Adrenal gland (tissue), 12 donors: ENCODE measurements around the gene BRD7. TPM values are rescaled to one million over a fixed set of nuclear protein-coding genes. Genes with fewer than 3 reads are reported as not detected.

Experiments
- DNase-seq, 7 donors: peaks; one replicate each; pipeline ENCODE4 v3.0.0-alpha.2; 2019 to 2020
- H3K27ac ChIP-seq, 5 donors: fragments of 200-600 bp; sonication (generic) in 4 of 5; 1 replicate in 3 of 5; 2 replicates in 2 of 5; pipeline versions ENCODE4 v1.5.1 to v1.8.0; 2016 to 2020; ENCODE audit warnings: mild to moderate bottlenecking in 1 of 5
- H3K27me3 ChIP-seq: fragments of 200-600 bp; 2 replicates; pipeline ENCODE4 v1.8.0; 2021
- H3K36me3 ChIP-seq, 2 donors: fragments of 200-600 bp; replicated peaks in 1 of 2; 1 replicate in 1 of 2; 2 replicates in 1 of 2; pipeline versions ENCODE4 v1.5.1 to v1.8.0; 2018 to 2022
- H3K4me1 ChIP-seq, 2 donors: fragments of 200-600 bp; replicated peaks in 1 of 2; 1 replicate in 1 of 2; 2 replicates in 1 of 2; pipeline versions ENCODE4 v1.5.1 to v1.8.0; 2018 to 2021
- H3K4me3 ChIP-seq, 4 donors: fragments of 200-600 bp; sonication (generic) in 3 of 4; one replicate each; pipeline ENCODE4 v1.5.1; 2016 to 2018
- H3K9me3 ChIP-seq, 3 donors: fragments of 200-600 bp; sonication (generic) in 1 of 3; replicated peaks in 1 of 3; 1 replicate in 2 of 3; 2 replicates in 1 of 3; pipeline versions ENCODE4 v1.5.1 to v1.8.0; 2016 to 2021
- POLR2A ChIP-seq, 2 donors: fragments of 450-650 bp; IDR thresholded peaks; one replicate each; pipeline ENCODE4 v1.6.1; 2017; ENCODE audit warnings: antibody characterized with exemption in 2 of 2, mild to moderate bottlenecking in 2 of 2, moderate library complexity in 1 of 2
- WGBS, 4 donors: extraction: QIAGEN DNeasy Blood & Tissue Kit in 2 of 4; methylation state at CpG; one replicate each; pipeline versions ENCODE4 v1.1.5 to v1.1.7; 2013 to 2017; 5-methylcytosine and 5-hydroxymethylcytosine counted together
- intact Hi-C, 2 donors: fragments of 100-400 bp; cut with DNase I; formaldehyde crosslinking; loops; one replicate each; pipeline versions ENCODE4 v1.14.1 to v1.15.0; 2022 to 2023
- polyA plus RNA-seq, 3 donors: library from polyadenylated mRNA; stranded (reverse); fragments of 200-250 nt in 2 of 3; fragments of 350-450 nt in 1 of 3; fragmentation: Illumina TruSeq in 1 of 3; extraction: RNeasy Lipid Tissue Mini Kit (QIAGEN cat#74804) in 1 of 3; gene quantifications; one replicate each; pipeline ENCODE4 v1.2.3, GENCODE V29; 2013 to 2014
- total RNA-seq, 9 donors: library from RNA; depleted of rRNA in 4 of 9; stranded (reverse); fragments of >200 nt in 4 of 9; fragments of 120-200 nt in 1 of 9; fragmentation: NEBNext Ultra II Directional in 1 of 9; extraction: Animal tissue kit (Norgen Biotek cat#: 25700) in 1 of 9; gene quantifications; one replicate each; pipeline versions ENCODE4 v1.1.0 to v1.2.4, GENCODE V29; 2013 to 2023
- TF ChIP-seq, protein P1 (sequence below), 6 experiments: fragments of 450-650 bp in 4 of 6; fragments of 200-600 bp in 2 of 6; sonication (generic) in 1 of 6; IDR thresholded peaks; 1 replicate in 5 of 6; 2 replicates in 1 of 6; pipeline versions ENCODE4 v1.5.1 to v1.8.0; 2016 to 2021; ENCODE audit warnings: antibody characterized with exemption in 6 of 6, mild to moderate bottlenecking in 2 of 6, moderate library complexity in 1 of 6
- donor health status: healthy with polysubstance abuse.
- donor health status: Bipolar disorder and iron deficiency.
- donor health status: DM: yes; HTN: yes; CAD: no.
- donor health status: DM: no; HTN: no; CAD: no.
- donor health status: DM: no; HTN: no; CAD: no.
- donor health status: DM: yes; HTN: yes; CAD: no.

BRD7 gene
- total and polyA plus RNA-seq, 12 donors = 37.2 to 117 (median 58.7) TPM

DNA sequence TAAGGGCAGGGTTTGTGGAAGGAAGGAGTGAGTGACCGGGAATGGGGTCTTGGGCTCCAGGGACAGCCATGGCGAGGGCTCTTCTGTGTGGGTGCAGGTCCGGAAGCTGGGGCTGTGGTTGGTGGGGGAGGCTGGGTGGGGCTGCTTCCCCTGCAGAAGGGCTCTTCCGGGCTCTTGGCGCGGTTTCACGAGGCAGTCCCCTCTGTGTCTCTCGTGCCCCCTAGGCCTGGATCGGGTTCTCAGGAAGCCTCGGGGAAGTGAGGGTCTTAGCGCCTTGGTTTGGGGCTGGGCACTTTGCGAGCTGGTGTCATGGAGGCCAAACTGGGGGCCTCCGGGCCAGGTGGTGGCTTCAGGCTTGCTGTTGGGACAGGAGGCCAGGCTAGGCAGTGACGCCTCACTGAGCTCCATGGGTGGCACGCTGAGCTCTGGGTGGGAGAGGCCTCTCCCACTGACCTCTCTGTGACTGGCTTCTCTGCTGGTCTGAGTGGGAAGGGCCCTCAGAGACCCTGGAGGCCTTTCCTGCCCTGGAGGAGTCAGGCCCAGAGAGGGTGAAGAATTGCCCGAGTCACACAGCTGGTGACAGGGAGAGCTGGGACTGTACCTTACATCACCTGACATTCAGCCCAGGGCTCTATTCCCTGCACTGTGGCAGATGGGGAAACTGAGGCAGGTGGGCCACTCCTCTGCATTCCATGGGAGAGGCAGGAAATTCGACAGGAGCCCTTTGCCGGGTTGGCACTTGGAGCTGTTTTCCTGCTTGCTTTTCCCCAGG is 94.3 kb downstream of the BRD7 start:
- H3K27ac ChIP-seq = peak overlapping the region in 3 of 5 donors; percentile 47 to 83 (median 64)
- H3K27me3 ChIP-seq = no peaks in the 10 kb centered on the region
- 72 to 80% (median 74%) methylated on average over 7 to 18 of the region's 18 CpGs for WGBS, 4 donors
- no peaks in the 10 kb centered on the region for H3K4me1 ChIP-seq
- H3K36me3 ChIP-seq = no peaks in the 10 kb centered on the region
- H3K9me3 ChIP-seq = no peaks in the 10 kb centered on the region
- peak overlapping the region in 1 of 4 donors; percentile 30 for H3K4me3 ChIP-seq
- TF ChIP-seq POLR2A (IDR thresholded peaks at IDR 0.05) = no peak
- TF ChIP-seq, protein P1, sequence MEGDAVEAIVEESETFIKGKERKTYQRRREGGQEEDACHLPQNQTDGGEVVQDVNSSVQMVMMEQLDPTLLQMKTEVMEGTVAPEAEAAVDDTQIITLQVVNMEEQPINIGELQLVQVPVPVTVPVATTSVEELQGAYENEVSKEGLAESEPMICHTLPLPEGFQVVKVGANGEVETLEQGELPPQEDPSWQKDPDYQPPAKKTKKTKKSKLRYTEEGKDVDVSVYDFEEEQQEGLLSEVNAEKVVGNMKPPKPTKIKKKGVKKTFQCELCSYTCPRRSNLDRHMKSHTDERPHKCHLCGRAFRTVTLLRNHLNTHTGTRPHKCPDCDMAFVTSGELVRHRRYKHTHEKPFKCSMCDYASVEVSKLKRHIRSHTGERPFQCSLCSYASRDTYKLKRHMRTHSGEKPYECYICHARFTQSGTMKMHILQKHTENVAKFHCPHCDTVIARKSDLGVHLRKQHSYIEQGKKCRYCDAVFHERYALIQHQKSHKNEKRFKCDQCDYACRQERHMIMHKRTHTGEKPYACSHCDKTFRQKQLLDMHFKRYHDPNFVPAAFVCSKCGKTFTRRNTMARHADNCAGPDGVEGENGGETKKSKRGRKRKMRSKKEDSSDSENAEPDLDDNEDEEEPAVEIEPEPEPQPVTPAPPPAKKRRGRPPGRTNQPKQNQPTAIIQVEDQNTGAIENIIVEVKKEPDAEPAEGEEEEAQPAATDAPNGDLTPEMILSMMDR (IDR thresholded peaks at IDR 0.05) = no peak
- intact Hi-C loops = no loop called here
- DNase-seq = no peak

DNA sequence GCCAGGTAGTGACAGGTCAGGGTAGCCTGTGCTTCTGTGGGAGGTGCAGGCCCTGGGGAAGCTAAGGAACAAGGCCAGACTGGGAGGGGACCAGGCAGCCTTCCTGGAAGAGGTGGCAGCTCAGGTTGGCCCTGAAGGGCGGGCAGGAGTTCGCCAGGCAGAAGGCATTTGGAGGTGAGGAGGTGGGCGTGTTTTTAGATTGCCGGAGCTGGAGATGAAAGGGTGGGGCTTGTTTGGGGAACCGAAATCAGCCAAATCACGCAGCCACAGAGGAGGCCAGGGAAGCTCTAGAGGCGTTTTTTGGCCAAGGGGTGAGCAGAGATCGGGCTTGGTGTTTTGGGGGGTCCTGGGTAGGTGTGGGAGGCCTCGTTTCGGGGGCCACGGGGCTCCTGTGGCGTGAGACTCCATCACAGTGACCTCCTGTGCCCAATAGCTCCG is 94.9 kb downstream of the BRD7 start:
- 59 to 67% (median 65%) methylated on average over 13 of the region's 13 CpGs for WGBS, 4 donors
- TF ChIP-seq POLR2A (IDR thresholded peaks at IDR 0.05) = no peak
- TF ChIP-seq, protein P1 (IDR thresholded peaks at IDR 0.05) = no peak
- Histone ChIP-seq H3K9me3 (no peaks in the 10 kb centered on the region), H3K27ac (peak overlapping the region in 3 of 5 donors; percentile 47 to 83 (median 64)), H3K36me3 (no peaks in the 10 kb centered on the region), H3K27me3 (no peaks in the 10 kb centered on the region), H3K4me1 (no peaks in the 10 kb centered on the region), H3K4me3 (peak overlapping the region in 1 of 4 donors; percentile 30)
- intact Hi-C loops = no loop called here
- DNase-seq = peak in 1 of 7 donors; percentile 21

DNA sequence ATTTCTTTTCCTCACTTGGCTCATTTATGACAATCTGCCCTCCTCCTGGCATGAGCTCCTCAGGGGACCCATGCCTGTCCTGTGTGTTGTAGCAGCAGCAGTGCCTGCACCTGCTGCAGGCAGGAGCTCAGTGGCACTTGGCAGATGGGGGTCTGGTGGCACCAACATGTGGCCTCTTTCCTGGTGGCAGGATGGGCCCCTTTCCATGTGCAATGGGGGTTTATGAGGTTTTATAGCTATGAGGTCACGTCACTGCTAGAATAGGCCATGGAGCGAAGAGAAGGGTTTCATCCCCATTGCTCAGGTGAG is 95.5 kb downstream of the BRD7 start:
- Histone ChIP-seq H3K4me1 (no peaks in the 10 kb centered on the region), H3K27me3 (no peaks in the 10 kb centered on the region), H3K36me3 (no peaks in the 10 kb centered on the region), H3K9me3 (no peaks in the 10 kb centered on the region), H3K4me3 (no peak overlapping the region), H3K27ac (no peak overlapping the region)
- intact Hi-C loops = no loop called here
- WGBS, 4 donors = 73 to 100% (median 90%) methylated on average over 2 of the region's 2 CpGs; no CpG with 5 or more reads in 1 of the 4 donors
- TF ChIP-seq POLR2A (IDR thresholded peaks at IDR 0.05) = no peak
- TF ChIP-seq, protein P1 (IDR thresholded peaks at IDR 0.05) = no peak
- DNase-seq = no peak

DNA sequence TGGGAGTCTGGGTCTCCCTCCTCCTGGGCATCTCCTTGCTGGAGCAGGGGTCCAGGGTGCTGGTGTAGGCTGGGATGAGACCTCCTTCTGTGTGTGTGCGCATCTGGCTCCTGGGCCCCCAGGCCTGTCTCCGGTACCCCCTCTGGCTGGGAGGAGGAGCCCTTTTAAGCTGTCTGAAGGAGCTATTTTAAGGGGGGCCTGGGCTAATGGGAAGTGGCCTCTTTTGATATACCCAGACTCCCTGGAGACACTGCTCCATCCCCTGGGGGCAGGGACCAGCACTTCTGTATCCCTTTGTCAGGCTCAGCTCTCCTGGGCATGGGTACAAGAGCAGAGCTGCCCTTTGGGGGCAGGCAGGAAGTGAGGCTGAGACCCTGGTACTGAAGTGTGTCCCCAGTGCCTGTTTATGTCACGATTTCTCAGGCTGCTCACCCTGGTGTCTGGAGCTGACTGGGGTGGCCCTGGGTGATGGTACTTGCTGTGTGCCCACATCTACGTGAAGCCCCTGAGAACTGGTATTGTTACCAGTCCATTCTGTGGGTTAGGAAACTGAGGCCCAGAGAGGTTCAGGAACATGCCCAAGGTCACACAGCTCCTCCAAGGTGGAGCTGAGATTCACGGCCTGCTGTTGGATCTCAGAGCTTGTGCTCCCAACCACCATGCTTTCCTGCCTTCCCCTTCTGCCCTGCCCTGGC is 96.0 kb downstream of the BRD7 start:
- TF ChIP-seq, protein P1 (IDR thresholded peaks at IDR 0.05) = no peak
- no peak for TF ChIP-seq POLR2A (IDR thresholded peaks at IDR 0.05)
- Histone ChIP-seq H3K4me1 (no peaks in the 10 kb centered on the region), H3K9me3 (no peaks in the 10 kb centered on the region), H3K4me3 (no peak overlapping the region), H3K27ac (no peak overlapping the region), H3K27me3 (no peaks in the 10 kb centered on the region), H3K36me3 (no peaks in the 10 kb centered on the region)
- DNase-seq = no peak
- WGBS, 4 donors = 81 to 90% (median 88%) methylated on average over 5 of the region's 5 CpGs; no CpG with 5 or more reads in 1 of the 4 donors
- intact Hi-C loops = no loop called here
